Measurements from ENCODE around the gene RAMP2. TPM values are rescaled to one million over a fixed set of nuclear protein-coding genes. Genes with fewer than 3 reads are reported as not detected.
"Not testable (repeated sequence)": the region's sequence is repeated elsewhere in the genome, so short reads cannot be mapped to it uniquely, and the experiment has no call there.

RAMP2 gene
- total and polyA plus RNA-seq, 9 donors: 35.9 to 87.2 (median 73.2) TPM

DNA sequence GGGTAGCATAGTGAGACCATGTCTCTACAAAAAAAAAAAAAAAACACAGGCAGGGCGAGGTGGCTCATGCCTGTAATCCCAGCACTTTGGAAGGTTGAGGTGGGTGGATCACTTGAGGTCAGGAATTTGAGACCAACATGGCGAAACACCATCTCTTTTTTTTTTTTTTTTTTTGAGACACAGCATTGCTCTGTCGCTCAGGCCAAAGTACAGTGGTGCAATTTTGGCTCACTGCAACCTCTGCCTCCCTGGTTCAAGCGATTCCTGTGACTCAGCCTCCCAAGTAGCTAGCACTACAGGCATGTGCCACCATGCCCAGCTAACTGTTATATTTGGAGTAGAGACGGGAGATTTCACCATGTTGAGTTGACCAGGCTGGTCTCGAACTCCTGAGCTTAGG, 5.1 kb downstream of the RAMP2 start:
- peaks cover 22% of the 10 kb centered on the region for H3K4me1 ChIP-seq (ENCODE audit: control insufficient read depth, insufficient read depth, low read length)
- WGBS (ENCODE audit: insufficient coverage): 92% methylated on average over 2 of the region's 6 CpGs
- H3K27ac ChIP-seq (ENCODE audit: low read length): no peak overlapping the region
- H3K27me3 ChIP-seq (ENCODE audit: control insufficient read depth, insufficient read depth, low read length): peaks cover 13% of the 10 kb centered on the region
- H3K9me3 ChIP-seq (replicated peaks; ENCODE audit: control insufficient read depth, low read depth, low read length): no peaks in the 10 kb centered on the region
- peaks cover 2% of the 10 kb centered on the region for H3K36me3 ChIP-seq (ENCODE audit: control insufficient read depth, insufficient read depth, low read length)
- DNase-seq: no peak
- no peak overlapping the region for H3K4me3 ChIP-seq (ENCODE audit: low read length)

DNA sequence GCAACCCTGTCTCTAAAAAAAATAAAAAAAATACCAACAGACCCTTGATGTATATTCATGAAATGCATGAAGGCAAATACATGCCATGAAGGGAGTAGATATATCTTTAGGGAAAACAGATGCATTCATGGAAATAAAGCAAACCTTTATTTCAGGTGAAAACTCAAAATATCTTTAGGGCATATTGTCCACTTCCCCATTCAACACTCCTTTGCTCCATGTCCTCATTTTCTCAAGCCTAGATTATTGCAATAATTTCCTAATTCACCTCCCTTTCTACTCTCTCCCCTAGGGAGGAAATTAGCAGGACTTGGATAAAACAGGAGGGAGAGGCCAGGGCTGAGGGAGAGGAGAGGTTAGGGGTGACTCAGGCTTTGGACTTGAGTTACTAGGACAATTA, 6.5 kb downstream of the RAMP2 start:
- Histone ChIP-seq H3K4me3 (ENCODE audit: low read length) (no peak overlapping the region), H3K9me3 (replicated peaks; ENCODE audit: control insufficient read depth, low read depth, low read length) (no peaks in the 10 kb centered on the region), H3K27ac (ENCODE audit: low read length) (no peak overlapping the region), H3K27me3 (ENCODE audit: control insufficient read depth, insufficient read depth, low read length) (peaks cover 1% of the 10 kb centered on the region), H3K4me1 (ENCODE audit: control insufficient read depth, insufficient read depth, low read length) (peaks cover 9% of the 10 kb centered on the region), H3K36me3 (ENCODE audit: control insufficient read depth, insufficient read depth, low read length) (peaks cover 2% of the 10 kb centered on the region)
- no peak for DNase-seq

DNA sequence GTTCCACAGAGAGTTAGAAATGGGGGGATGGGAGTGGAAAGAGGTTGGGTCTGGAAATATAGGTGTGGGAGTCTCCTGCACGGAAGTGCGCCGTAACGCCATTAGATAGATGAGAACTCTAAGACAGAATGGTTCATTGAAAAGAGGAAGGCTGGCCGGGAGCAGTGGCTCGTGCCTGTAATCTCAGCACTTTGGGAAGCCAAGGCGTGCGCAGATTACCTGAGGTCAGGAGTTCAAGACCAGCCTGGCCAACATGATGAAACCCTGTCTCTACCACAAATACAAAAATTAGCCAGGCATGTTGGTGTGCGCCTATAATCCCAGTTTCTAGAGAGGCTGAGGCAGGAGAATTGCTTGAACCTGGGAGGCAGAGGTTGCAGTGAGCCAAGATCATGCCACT, 7.0 kb downstream of the RAMP2 start:
- H3K27ac ChIP-seq (ENCODE audit: low read length); H3K9me3 ChIP-seq (replicated peaks; ENCODE audit: control insufficient read depth, low read depth, low read length); H3K27me3 ChIP-seq (ENCODE audit: control insufficient read depth, insufficient read depth, low read length); H3K36me3 ChIP-seq (ENCODE audit: control insufficient read depth, insufficient read depth, low read length); H3K4me3 ChIP-seq (ENCODE audit: low read length); H3K4me1 ChIP-seq (ENCODE audit: control insufficient read depth, insufficient read depth, low read length); DNase-seq: not testable (repeated sequence)
- 68% methylated on average over 4 of the region's 9 CpGs for WGBS (ENCODE audit: insufficient coverage)

DNA sequence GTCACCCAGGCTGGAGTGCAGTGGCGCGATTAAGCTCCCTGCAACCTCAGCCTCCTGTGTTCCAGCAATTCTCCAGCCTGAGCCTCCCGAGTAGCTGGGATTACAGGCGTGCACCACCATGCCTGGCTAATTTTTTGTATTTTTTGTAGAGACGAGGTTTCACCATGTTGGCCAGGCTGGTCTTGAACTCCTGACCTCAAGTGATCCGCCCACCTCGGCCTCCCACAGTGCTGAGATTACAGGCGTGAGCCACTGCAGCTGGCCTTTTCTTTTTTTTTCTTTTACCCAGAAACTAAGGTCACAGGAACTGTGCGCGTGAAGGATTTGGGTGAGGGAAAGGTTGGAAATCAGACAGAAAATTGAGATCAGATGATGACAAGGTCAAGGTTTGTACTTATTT, 8.9 kb downstream of the RAMP2 start:
- WGBS (ENCODE audit: insufficient coverage): no CpG with 5 or more reads among the region's 10 CpGs
- not testable (repeated sequence) for H3K4me3 ChIP-seq (ENCODE audit: low read length); H3K27me3 ChIP-seq (ENCODE audit: control insufficient read depth, insufficient read depth, low read length); H3K36me3 ChIP-seq (ENCODE audit: control insufficient read depth, insufficient read depth, low read length); H3K9me3 ChIP-seq (replicated peaks; ENCODE audit: control insufficient read depth, low read depth, low read length); DNase-seq; H3K27ac ChIP-seq (ENCODE audit: low read length); H3K4me1 ChIP-seq (ENCODE audit: control insufficient read depth, insufficient read depth, low read length)

DNA sequence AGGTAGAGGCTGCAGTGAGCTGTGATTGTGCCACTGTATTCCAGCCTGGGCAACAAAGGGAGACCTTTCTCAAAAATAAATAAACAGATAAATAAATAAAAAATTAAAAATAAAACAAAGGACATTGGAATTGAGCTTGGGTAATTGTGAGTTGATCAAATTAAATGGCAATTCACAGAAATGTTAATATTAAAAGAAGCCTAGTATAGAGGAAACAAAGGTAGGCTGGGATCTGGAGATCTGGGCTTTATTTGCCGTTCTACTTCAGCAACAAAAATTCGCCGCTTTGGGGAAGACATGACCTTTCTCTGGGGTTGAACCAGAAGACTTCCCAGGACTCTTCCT, 11.9 kb downstream of the RAMP2 start:
- WGBS (ENCODE audit: insufficient coverage): 0% methylated on average over 2 of the region's 3 CpGs
- Histone ChIP-seq H3K4me3 (ENCODE audit: low read length) (peak overlapping the region; percentile 92), H3K27ac (ENCODE audit: low read length) (peak overlapping the region; percentile 86), H3K27me3 (ENCODE audit: control insufficient read depth, insufficient read depth, low read length) (no peaks in the 10 kb centered on the region), H3K4me1 (ENCODE audit: control insufficient read depth, insufficient read depth, low read length) (peaks cover 9% of the 10 kb centered on the region), H3K36me3 (ENCODE audit: control insufficient read depth, insufficient read depth, low read length) (peaks cover 32% of the 10 kb centered on the region), H3K9me3 (replicated peaks; ENCODE audit: control insufficient read depth, low read depth, low read length) (no peaks in the 10 kb centered on the region)
- DNase-seq: no peak

DNA sequence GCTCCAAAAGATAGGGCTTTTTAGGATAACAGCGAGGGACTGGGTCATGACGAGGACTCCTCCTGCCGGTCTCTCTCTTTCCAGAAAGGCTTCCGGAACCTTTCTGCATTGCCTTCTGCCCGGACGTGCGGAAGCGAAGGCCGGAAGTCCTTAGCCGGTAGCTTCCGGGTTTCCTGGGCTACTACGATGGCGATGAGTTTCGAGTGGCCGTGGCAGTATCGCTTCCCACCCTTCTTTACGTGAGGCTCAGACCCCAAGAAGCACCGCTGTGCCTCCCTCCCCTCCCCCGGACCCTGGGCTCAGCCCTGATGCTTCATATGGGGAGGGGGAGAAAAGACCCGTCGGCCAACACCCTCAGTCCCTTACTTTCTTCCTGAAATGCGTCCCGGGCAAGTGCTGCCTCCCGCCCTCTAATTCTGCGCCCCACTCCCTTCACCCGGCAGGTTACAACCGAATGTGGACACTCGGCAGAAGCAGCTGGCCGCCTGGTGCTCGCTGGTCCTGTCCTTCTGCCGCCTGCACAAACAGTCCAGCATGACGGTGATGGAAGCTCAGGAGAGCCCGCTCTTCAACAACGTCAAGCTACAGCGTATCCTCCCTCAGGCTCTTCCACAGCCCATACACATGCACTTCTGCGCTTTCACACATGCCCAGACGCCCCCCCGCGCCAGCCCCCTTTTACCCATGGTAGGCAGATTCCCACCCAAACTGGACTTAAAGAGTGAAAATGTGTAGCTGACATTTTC, 12.4 kb downstream of the RAMP2 start, which contains the start of gene VPS25:
Gene VPS25, plus strand, starts transcription at position 160 of the 746 bp plus-strand sequence. Its CDS starts 27 bp downstream, at position 187.
- Histone ChIP-seq H3K4me3 (ENCODE audit: low read length) (peak within 1 kb of the TSS; percentile 92), H3K27me3 (ENCODE audit: control insufficient read depth, insufficient read depth, low read length) (no peaks in the 10 kb centered on the region), H3K36me3 (ENCODE audit: control insufficient read depth, insufficient read depth, low read length) (peaks cover 37% of the 10 kb centered on the region), H3K27ac (ENCODE audit: low read length) (peak within 1 kb of the TSS; percentile 86), H3K9me3 (replicated peaks; ENCODE audit: control insufficient read depth, low read depth, low read length) (no peaks in the 10 kb centered on the region), H3K4me1 (ENCODE audit: control insufficient read depth, insufficient read depth, low read length) (peaks cover 9% of the 10 kb centered on the region)
- 0% methylated on average over 24 of the region's 39 CpGs for WGBS (ENCODE audit: insufficient coverage)
- peak; percentile 94 for DNase-seq

DNA sequence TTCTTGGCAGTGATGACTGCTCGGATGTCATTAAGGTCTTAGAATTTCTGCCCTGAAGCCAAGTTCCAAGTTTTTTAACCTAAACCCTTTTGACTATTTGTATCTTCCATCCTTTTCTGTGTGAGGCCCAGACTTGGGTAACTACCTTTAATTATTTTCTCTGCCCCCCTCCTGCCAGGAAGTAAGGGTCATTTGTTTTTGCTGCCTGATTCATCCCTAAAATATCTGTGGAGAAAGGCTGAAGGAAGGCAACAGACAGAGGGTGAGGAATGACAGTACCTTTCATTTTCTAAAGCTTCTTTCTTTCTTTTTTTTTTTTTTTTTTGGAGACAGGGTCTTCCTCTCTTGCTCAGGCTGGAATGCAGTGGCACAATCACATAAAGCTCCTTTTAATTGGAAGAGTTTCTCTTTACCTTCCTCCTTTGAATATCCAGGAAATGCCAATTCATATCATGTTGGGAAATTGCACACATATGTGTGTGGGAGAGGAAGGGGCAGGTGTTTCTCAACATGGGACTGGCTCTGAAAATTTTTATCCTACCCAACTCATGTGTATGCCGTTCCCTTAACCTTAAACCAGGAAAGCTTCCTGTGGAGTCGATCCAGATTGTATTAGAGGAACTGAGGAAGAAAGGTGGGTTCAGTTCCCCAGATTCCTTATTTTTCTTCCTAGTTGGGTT, 13.2 kb downstream of the RAMP2 start:
- no peak for DNase-seq
- no peak overlapping the region for H3K27ac ChIP-seq (ENCODE audit: low read length)
- H3K9me3 ChIP-seq (replicated peaks; ENCODE audit: control insufficient read depth, low read depth, low read length): no peaks in the 10 kb centered on the region
- WGBS (ENCODE audit: insufficient coverage): 36% methylated on average over 1 of the region's 3 CpGs
- H3K36me3 ChIP-seq (ENCODE audit: control insufficient read depth, insufficient read depth, low read length): peaks cover 44% of the 10 kb centered on the region
- peaks cover 9% of the 10 kb centered on the region for H3K4me1 ChIP-seq (ENCODE audit: control insufficient read depth, insufficient read depth, low read length)
- peak overlapping the region; percentile 92 for H3K4me3 ChIP-seq (ENCODE audit: low read length)
- H3K27me3 ChIP-seq (ENCODE audit: control insufficient read depth, insufficient read depth, low read length): peaks cover 1% of the 10 kb centered on the region

DNA sequence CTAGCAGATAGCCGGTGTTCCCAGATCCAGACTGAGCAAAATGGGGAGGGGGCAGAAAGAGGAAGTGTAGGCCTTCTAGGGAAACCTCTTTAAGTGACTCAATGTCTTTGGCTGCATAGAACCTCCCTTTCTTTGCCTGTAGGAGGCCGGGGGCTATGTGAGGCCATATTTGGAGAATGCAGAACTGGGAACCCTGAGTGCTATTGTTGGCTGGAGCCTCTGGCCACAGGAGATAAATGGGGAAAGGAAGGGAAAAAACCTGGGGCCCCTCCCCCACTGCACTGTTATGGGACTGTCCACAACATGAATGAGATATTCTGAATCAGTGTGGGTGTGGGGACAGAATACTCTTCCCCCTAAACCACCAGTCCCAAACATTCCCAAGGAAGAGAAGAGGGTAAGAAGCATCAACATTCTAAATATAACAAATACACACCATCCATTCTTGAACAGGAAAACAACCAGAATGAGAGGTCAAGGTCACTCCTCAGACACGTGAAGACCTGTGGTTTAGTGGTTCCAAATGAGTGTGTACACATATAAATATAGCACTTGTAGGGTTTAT, 14.6 kb downstream of the RAMP2 start:
- no peak for DNase-seq
- no peak overlapping the region for H3K4me3 ChIP-seq (ENCODE audit: low read length)
- peaks cover 16% of the 10 kb centered on the region for H3K4me1 ChIP-seq (ENCODE audit: control insufficient read depth, insufficient read depth, low read length)
- no peak overlapping the region for H3K27ac ChIP-seq (ENCODE audit: low read length)
- H3K27me3 ChIP-seq (ENCODE audit: control insufficient read depth, insufficient read depth, low read length): peaks cover 12% of the 10 kb centered on the region
- no peaks in the 10 kb centered on the region for H3K9me3 ChIP-seq (replicated peaks; ENCODE audit: control insufficient read depth, low read depth, low read length)
- WGBS (ENCODE audit: insufficient coverage): 100% methylated on average over 1 of the region's 3 CpGs
- peaks cover 48% of the 10 kb centered on the region for H3K36me3 ChIP-seq (ENCODE audit: control insufficient read depth, insufficient read depth, low read length)

DNA sequence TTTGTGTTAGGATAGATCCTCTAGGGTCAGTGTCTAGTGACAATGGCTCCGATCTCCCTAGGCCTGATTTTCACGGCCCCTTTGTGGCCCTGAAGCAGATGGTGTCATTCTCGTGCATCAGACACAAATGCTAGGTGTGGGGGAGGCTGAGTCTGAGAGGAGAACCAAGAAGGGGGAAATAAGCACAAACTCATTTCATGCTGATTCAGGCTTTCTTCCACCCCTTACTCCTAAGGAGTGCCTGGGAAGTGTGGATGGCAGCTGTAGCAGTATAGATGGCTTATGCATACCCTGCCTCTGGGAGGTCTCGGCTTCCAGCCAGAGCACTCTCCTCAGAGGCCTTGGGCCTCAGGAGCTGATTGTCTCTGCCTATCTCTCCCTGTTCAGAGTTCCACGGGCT, 17.5 kb downstream of the RAMP2 start:
- Histone ChIP-seq H3K27me3 (ENCODE audit: control insufficient read depth, insufficient read depth, low read length) (peaks cover 42% of the 10 kb centered on the region), H3K4me1 (ENCODE audit: control insufficient read depth, insufficient read depth, low read length) (peaks cover 21% of the 10 kb centered on the region), H3K9me3 (replicated peaks; ENCODE audit: control insufficient read depth, low read depth, low read length) (no peaks in the 10 kb centered on the region), H3K36me3 (ENCODE audit: control insufficient read depth, insufficient read depth, low read length) (peaks cover 48% of the 10 kb centered on the region), H3K27ac (ENCODE audit: low read length) (no peak overlapping the region), H3K4me3 (ENCODE audit: low read length) (no peak overlapping the region)
- no peak for DNase-seq
- WGBS (ENCODE audit: insufficient coverage): 87% methylated on average over 4 of the region's 5 CpGs

DNA sequence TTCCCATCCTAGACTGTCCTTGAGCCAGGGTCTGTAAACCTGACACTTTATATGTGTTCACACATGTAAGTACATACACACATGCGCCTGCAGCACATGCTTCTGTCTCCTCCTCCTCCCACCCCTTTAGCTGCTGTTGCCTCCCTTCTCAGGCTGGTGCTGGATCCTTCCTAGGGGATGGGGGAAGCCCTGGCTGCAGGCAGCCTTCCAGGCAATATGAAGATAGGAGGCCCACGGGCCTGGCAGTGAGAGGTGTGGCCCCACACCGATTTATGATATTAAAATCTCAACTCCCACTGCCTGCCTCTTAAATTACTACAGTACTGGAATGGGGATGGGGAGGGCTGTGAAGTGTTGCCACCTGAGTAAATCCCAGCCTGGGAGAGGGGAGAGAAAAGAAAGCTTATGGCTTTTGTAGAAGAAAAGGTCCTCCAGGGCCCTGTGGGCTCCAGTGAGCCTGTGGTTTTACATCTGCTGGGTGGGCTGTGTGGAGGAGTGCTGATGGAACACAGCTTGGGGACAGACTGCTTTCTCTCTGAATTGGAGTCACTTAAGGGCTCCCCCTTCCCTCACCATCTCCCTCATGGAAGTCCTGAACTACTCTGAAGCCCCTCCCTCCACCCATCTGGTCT, 18.4 kb downstream of the RAMP2 start:
- H3K9me3 ChIP-seq (replicated peaks; ENCODE audit: control insufficient read depth, low read depth, low read length): no peaks in the 10 kb centered on the region
- H3K4me3 ChIP-seq (ENCODE audit: low read length): no peak overlapping the region
- WGBS (ENCODE audit: insufficient coverage): 100% methylated on average over 1 of the region's 3 CpGs
- no peak for DNase-seq
- H3K36me3 ChIP-seq (ENCODE audit: control insufficient read depth, insufficient read depth, low read length): peaks cover 47% of the 10 kb centered on the region
- peaks cover 50% of the 10 kb centered on the region for H3K27me3 ChIP-seq (ENCODE audit: control insufficient read depth, insufficient read depth, low read length)
- no peak overlapping the region for H3K27ac ChIP-seq (ENCODE audit: low read length)
- H3K4me1 ChIP-seq (ENCODE audit: control insufficient read depth, insufficient read depth, low read length): peaks cover 13% of the 10 kb centered on the region

Measured in muscle of leg (tissue), 11 donors.